ENCODE data around the gene POLR3C.
"Not testable (repeated sequence)": the region's sequence is repeated elsewhere in the genome, so short reads cannot be mapped to it uniquely, and the experiment has no call there.

Gene POLR3C, protein sequence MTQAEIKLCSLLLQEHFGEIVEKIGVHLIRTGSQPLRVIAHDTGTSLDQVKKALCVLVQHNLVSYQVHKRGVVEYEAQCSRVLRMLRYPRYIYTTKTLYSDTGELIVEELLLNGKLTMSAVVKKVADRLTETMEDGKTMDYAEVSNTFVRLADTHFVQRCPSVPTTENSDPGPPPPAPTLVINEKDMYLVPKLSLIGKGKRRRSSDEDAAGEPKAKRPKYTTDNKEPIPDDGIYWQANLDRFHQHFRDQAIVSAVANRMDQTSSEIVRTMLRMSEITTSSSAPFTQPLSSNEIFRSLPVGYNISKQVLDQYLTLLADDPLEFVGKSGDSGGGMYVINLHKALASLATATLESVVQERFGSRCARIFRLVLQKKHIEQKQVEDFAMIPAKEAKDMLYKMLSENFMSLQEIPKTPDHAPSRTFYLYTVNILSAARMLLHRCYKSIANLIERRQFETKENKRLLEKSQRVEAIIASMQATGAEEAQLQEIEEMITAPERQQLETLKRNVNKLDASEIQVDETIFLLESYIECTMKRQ

DNA sequence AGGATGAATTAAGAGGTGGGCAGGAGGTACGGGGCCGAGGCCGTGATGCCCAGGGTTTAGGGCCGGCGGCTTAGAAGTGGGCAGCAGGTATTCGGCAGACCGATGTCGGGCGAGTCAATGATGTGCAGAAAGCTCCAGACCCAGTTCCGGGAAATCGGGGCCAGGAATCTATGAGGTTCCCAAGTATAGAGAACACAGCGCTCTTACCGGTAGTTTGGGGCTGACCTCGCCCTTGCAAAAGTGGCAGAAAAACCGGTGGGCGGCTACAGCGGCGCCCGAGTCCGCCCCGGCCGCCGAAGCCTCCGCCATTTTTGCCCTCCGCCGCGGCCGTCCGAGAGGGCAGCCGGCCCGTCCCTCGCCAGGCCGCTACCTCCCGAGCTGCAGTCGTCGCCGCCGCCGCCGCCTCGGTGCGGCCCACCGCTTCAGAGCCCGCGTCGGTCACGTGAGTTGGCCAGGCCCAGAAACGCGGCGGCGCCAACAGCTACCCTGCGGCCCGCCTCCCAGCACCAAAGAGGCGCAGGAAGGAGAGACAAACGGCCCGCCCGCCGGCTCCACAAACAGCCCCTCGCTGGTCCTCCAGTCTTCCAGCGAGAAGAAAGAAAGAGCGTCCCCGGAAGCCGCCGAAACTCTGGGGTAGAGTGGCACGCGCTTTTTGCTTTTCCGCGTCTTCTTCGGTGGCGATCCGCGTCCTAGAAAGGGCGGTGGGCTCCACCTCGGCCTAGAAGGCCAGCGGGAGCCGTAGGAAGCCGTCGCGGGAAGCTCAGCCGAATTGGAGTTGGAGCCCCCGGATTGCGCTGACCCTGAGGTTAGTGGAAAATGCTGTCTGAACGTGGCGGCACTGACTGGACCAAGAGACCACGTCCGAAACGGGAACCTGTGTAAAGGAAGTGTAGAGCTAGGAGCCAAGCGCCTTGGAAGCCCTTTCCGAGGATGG lies at the start of gene POLR3C, which contains the start of gene RNF115:
TSS of gene POLR3C (plus strand) at position 636 of the 934 bp plus-strand sequence. CDS start 1,577 bp downstream, outside the sequence.
TSS of gene RNF115 (minus strand) at position 531 of the 934 bp plus-strand sequence. CDS start at position 309, 222 bp downstream.
- DNase-seq: peak; percentile 96 to 98

DNA sequence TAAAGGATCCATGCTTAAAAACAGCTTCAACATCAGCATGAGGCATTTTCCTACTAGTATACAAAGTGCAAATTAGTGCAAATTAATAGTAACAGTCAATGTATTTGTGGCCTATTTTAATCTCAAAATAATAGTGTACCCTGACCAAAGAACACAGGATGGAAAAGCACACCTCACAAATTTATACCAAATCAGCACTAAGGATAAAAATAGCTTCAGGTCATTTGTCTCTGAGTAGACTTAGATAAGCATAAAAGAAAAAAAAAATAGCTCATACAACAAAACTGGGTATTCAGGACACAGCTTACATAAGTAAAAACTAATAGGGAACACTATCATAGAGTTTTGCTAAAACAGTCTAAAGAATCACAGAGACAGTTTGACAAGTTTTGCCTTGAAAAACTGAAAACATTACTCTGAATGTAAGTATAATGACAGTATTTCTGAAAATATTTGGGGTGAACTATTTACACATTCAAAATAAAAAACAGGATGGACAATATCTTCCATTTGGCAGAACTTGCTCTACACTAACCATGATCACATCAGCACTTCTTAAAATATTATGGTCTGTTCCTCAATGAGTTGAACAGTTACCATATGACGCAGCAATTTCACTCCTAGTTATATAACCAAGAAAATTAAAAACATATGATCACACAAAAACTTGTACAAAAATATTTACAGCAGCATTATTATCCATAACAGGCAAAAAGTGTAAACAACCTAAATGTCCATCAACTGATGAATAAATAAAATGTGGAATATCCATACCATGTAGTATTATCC lies 46.4 kb upstream of the POLR3C start:
- no peak for DNase-seq

DNA sequence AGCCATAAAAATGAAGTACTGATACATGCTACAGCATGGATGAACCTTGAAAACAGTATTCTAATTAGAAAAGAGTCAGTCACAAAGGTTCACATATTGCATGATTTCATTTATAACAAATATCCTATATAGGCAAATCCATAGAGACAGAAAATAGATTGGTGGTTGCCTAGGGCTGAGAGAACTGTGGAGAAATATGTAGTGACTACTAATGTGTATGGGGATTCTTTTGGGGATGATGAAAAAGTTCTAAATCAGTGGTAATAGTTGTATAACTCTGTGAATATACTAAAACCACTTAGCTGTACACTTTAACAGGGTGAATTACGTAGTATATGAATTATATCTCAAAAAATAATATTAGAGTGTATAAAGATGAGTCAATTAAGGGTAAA lies 45.9 kb upstream of the POLR3C start:
- DNase-seq: no peak

DNA sequence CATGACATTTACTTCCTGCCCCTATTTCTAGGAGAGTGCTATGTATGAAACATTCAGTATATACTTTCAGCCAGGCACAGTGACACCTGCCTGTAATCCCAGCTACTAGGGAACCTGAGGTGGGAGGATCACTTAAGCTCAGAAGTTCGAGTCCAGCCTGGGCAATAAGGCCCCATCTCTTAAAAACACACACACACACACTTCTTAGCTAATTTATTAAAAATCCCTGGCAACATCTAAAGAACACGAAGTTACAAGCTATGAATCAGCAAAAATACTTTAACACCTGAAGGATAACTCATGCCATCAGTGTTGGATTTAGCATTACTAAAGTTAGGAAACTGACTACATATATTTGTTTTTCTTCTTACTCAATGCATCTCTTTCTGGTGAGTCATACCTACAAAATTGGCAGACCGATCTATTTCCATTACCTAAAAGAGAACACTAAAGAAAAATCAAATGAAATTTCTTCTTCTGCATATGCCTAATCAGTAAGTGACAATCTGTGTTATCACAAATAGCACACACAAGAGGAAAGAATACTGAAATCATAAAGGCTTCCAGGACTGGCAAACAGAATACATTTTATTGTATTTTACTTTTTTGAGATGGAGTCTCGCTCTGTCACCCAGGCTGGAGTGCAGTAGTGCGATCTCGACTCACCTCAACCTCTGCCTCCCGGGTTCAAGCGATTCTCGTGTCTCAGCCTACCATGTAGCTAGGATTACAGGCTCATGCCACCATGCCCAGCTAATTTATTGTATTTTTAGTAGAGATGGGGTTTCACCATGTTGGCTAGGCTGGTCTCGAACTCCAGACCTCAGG lies 41.5 kb upstream of the POLR3C start:
- no peak for DNase-seq

DNA sequence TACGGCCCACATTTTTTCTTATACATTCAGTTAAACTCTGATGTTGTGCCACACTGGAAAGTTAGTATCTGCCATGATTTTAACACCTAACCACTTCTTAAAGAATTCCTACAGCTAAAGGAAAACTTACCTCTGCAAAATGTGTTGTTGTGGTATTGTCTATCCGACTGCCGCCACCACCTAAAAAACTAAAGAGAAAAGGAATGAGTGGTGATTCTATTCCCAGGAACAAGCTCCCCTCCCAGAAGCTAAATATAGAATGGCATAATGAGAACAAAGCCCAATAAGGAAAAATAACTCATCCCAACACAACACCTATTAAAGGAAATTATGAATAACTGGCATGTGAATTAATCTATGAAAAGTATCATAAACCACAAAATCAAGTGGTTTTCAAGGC lies 39.6 kb upstream of the POLR3C start:
- DNase-seq: no peak

DNA sequence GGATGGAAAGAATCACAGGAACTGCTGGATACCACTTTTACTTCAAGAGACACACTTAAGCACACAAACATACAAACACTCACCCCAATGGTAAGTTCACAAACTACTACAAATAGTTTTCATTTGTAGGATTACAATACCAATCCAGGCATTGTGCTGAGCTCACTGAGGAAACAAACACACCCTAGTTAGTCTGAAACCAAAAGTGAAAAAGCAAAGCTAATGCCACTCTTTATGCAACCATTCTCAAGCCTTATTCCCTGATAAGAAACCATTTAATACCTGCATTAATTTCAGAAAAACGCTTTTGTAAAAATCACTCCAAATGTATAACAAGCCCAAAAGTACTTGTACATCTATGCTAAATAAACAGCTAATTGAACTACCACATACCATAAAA lies 38.5 kb upstream of the POLR3C start:
- DNase-seq: no peak

DNA sequence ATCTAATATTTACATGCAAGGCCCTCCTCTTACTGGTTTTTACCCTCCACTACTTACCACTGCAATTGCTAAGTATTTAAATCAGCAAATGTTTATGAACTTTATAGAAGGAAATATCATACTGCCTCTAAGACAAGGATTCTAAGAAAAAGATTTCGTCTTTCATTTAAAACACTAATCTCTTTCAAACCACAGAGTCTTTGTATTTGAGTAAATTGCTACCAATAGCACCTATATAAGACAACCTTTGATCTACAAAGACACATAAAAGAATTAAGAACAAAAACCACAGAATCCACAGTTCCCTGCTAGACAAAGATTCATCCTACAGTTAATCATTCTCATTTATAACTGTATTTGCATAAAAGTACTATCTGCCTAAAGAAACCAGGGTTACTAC lies 37.7 kb upstream of the POLR3C start:
- DNase-seq: no peak

DNA sequence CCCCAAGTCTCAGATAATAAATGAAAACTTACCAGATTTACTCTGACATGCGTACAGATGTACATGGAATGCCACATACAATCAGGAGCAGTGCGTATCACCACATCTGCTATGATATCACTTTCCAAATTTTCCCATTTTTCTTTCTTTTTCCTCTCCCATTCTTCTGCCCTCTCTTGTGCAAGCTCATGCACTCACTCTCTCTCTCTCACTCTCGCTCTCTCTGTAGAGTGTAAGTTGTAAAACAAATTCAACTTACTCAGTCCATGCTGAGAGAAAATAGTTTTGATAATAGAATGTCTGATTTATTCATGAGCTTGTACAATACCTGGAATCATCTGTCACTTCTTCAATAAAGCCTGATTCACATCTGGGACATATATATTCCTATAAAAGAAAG lies 35.4 kb upstream of the POLR3C start:
- no peak for DNase-seq

DNA sequence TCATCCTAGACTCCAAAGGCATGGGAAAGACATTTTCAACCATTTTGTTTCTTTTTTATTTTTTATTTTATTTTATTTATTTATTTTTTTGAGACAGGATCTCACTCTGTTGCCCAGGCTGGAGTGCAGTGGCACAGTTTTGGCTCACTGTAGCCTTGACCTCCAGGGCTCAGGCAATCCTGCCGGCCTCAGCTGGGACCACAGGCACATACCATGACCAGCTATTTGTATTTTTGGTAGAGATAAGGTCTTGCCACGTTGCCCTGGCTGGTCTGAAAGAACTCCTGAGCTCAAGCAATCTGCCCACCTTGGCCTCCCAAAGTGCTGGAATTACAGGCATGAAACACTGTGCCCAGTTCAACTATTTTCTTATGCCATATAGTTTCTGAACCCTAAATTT lies 32.1 kb upstream of the POLR3C start:
- not testable (repeated sequence) for DNase-seq

DNA sequence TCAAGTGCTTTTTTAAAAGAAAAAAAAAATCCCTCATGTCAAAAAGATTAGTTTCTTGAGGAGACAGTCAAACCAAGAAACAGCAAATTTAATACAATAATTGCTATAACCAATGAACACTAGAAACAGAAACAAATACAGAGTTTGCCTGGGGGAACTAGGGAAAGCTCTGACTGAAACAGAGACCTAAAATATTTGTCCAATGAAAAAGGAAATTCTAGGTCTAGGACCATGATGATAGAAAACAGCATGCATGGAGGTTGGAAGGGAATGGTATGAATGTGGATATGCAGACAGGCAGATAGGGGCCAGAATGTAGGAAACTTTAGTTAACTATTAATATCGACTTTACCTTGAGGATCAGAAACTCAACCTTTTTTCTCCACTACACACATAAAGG lies 31.5 kb upstream of the POLR3C start:
- DNase-seq: no peak

DNA sequence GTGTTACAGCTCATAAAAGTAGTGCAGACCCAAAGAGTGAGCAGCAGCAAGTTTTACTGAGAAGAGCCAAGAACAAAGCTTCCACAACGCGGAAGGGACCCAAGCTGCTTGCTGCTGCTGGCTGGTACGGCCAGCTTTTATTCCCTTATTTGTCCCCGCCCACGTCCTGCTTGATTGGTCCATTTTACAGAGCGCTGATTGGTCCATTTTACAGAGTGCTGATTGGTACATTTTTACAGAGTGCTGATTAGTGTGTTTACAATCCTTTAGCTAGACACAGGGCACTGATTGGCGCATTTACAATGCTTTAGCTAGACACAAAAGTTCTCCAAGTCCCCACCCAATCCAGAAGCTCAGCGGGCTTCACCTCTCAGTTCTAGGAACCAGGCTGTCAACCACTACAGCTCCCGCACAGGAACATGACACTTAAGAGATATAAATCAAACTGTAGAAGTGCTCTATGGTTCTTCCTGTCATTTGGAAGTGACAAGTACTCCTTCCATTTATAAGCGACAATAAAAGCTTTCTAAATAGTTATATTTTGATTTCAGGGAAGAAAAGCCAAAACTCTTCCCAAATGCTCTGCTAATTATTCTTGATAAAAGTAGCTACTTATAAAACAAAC lies 28.6 kb upstream of the POLR3C start:
- no peak for DNase-seq

DNA sequence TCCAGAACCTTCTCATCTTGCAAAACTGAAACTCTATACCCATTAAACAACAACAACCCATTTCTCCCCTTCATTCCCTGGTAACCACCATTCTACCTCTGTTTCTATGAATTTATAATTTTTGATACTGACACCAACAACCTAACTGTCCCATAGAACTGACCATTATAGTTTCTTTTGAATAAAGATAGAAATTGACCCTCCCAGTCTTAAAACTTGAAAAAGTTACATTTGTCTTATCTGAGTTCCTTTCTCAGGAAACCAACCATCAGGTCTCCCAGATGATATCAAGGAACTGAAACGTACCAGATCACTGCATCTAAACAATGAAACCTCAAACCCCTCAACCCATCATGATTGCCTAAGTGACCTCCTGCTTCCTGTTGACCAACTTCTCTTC lies 27.2 kb upstream of the POLR3C start:
- DNase-seq: no peak

DNA sequence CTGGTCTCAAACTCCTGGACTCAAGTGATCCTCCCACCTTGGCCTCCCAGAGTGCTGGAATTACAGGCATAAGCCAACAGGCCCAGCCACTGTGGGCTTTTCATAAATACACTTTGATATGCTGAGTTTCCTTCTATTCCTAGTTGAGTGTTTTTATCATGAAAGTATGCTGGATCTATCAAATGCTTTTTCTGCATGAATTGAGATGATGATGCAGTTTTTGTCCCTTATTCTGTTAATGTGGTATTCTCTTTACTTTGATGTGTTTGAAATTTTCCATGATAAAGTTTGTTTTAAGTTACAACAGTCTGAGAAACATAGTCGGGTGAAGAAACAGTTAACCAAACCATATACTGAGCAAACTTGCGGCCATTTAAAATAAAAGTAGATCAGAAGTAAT lies 24.2 kb upstream of the POLR3C start:
- DNase-seq: no peak

DNA sequence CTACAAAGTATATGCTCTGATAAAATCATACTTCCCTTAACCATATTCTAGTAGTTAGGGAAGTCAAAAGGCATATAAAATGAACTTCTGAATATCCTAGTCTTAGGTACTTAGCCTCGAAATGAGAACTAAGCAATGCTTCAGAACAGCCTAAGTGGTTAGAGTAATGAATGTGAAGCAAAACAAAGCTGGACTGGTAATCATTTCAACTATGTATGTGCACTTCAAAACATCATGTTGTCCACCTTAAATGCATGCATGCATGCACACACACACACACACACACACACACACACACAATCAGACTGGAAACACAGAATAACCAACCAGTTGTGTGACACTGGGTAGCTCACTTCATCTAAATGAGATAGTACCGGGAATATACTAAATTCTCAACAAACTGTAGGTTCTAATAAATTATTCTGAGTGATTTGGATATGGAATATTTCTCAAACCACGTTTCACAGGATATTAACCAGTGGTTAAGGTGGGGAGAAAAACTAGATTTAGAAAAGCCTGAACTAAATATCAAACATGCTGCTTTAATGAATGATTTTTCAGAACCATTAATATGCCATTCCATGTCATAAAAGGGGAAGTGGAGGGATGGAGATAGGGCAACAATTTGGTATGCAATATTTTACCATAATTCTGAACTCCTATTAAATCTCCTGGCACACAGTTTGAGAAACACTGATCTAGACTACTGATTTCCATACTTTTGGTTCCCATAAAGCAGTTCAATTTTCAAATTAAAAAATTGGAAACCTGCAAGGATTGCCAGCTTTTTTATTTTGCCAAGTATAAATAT lies 19.6 kb upstream of the POLR3C start:
- DNase-seq: no peak

DNA sequence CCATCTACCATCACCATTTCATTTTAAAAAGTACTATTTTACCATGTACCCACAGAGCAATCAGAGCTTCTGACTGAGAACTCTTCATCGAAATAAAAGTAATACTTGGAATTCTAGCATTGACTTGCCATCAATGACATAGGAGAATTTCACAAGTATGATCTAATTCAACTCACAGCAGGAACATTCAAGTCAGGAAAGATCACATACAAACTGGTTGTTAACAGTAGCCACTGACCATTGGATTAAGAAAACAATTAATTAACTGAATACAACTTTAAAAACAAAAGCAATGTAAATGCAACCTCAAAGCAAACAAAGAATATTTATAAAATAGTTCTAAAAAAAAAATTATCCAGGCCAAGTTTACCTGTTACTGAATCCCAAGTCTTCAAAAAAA lies 18.9 kb upstream of the POLR3C start:
- DNase-seq: no peak

DNA sequence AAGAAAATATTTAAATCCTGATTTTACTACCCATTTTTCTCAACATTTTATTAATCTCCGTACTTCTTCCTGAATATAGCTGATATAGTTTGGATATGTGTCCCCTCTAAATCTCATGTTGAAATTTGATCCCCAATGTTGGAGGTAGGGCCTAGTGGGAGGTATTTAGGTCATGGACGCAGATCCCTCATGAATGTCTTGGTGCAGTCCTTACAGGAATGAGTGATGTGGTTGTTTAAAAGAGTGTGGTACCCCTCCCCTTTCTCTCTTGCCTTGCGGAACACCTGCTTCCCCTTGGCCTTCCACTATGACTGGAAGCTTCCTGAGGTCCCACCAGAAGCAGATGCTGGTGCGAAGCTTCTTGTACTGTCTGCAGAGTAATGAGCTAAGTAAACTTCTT lies 17.6 kb upstream of the POLR3C start:
- no peak for DNase-seq

DNA sequence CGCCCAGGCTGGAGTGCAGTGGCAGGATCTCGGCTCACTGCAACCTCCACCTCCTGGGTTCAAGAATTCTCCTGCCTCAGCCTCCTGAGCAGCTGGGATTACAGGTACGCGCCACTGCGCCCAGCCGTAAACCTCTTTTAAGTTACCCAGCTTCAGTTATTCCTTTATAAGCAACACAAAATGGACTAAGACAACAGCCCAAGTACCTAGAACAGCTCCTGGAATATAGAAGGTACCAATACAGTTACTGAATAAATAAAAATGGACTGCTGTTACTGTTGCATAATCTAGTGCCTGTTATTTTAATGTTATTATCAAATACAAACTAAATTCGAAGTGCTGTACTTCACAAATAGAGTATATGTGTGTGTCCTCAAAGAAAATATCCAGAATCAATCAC lies 17.2 kb upstream of the POLR3C start:
- DNase-seq: no peak

DNA sequence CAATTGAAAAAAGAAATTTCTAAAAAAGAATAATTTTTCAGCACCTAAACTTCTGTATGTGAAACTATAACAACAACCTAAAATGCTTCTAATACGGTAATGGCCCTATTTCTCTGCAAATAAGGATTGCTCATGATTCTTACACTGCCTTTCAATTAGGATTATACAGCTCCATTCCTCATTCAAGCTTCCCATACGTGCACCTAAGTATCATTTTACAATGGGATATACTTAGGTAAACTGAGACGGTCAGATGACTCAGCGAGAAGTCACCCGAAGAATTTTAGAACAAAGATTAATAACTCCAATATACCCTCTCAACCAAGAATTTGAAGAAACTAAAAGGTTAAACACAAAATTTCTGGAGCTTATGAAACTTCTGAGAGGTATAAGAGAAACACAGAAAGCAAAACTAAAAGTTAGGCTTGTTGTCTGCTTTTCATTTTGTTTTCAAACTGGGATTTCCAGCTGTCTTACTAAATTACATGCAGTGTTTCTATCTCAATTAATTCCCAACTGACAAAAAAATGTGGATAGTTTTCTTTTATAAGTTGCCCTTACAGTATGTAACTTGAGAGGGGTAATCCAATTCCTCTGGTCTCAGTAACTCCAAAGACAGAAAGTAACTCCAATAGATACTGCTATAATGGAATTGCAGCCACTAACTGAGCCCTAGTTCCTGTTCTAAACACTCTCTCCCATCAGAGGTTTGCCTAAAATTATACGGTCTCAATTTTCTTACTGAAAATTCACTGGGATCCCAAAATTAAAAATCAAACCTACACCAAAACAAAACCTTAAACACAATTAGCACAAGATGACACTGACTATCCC lies 10.8 kb upstream of the POLR3C start:
- DNase-seq: not testable (repeated sequence)

DNA sequence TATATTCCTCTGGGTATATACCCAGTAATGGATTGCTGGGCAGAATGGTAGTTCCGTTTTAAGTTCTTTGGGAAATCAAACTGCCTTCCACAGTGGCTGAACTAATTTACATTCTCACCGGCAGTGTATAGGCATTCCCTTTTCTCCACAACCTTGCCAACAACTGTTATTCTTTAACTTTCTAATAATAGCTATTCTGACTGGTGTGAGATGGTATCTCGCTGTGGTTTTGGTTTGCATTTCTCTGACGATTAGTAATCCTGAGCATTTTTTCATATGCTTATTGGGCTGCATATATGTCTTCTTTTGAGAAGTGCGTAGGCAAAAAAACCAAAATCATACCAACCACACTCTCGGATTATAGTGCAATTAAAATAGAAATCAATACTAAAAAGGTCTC lies 5.9 kb upstream of the POLR3C start:
- DNase-seq: not testable (repeated sequence)

Data from Kasumi-1 (cell line).